Measurements from ENCODE around the gene RBM14.

GRCh38 chr11:66639066-66639813 lies 22.8 kb downstream of the RBM14 start:
- TF ChIP-seq CTCF (IDR thresholded peaks at IDR 0.05; ENCODE audit: insufficient read depth, low read length, poor library complexity, severe bottlenecking) (no peak), EZH2phosphoT487 (conservative IDR thresholded peaks at IDR 0.05; ENCODE audit: low read length) (no peak)

Measured in SU-DHL-6 (cell line).